Liver (tissue), 2 donors: ENCODE data around the gene SNX20.

Experiments used
- YY1 ChIP-seq: IDR thresholded peaks from 2 replicates; pipeline ENCODE4 v1.6.1; 2016; ENCODE audit warnings: antibody characterized with exemption, mild to moderate bottlenecking
- TF ChIP-seq, protein P1 (sequence below): fragments of 150-350 bp; IDR thresholded peaks from 2 replicates; pipeline ENCODE4 v1.5.1; 2017; ENCODE audit warnings: improper control_type of control experiment, low read depth, low read length; ENCODE audit not compliant: missing input control
- TF ChIP-seq, protein P2 (sequence below): IDR thresholded peaks from 2 replicates; pipeline ENCODE4 v1.6.1; 2016; ENCODE audit warnings: antibody characterized with exemption, mild to moderate bottlenecking
- TF ChIP-seq, protein P3 (sequence below): IDR thresholded peaks from 2 replicates; pipeline ENCODE4 v1.6.1; 2016; ENCODE audit warnings: antibody characterized with exemption
- donor health status: healthy.

DNA sequence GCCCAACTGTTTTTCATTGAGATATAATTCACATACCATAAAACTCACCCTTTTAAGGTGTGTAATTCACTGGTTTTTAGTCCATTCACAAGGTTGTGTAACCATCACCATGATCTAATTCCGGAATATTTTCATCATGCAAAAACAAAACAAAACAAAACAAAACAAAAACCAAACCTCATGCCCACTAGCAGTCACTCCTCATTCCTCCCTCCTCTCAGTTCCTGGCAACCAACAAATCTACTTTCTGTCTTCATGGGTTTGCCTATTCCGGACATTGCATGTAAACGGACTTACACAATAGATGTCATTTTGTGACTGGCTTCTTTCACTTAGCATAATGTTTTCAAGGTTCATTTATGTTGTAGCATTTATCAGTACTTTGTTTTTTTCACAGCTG, 7.8 kb upstream of the SNX20 start:
- TF ChIP-seq, protein P1, sequence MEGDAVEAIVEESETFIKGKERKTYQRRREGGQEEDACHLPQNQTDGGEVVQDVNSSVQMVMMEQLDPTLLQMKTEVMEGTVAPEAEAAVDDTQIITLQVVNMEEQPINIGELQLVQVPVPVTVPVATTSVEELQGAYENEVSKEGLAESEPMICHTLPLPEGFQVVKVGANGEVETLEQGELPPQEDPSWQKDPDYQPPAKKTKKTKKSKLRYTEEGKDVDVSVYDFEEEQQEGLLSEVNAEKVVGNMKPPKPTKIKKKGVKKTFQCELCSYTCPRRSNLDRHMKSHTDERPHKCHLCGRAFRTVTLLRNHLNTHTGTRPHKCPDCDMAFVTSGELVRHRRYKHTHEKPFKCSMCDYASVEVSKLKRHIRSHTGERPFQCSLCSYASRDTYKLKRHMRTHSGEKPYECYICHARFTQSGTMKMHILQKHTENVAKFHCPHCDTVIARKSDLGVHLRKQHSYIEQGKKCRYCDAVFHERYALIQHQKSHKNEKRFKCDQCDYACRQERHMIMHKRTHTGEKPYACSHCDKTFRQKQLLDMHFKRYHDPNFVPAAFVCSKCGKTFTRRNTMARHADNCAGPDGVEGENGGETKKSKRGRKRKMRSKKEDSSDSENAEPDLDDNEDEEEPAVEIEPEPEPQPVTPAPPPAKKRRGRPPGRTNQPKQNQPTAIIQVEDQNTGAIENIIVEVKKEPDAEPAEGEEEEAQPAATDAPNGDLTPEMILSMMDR = no peak
- TF ChIP-seq, protein P2, sequence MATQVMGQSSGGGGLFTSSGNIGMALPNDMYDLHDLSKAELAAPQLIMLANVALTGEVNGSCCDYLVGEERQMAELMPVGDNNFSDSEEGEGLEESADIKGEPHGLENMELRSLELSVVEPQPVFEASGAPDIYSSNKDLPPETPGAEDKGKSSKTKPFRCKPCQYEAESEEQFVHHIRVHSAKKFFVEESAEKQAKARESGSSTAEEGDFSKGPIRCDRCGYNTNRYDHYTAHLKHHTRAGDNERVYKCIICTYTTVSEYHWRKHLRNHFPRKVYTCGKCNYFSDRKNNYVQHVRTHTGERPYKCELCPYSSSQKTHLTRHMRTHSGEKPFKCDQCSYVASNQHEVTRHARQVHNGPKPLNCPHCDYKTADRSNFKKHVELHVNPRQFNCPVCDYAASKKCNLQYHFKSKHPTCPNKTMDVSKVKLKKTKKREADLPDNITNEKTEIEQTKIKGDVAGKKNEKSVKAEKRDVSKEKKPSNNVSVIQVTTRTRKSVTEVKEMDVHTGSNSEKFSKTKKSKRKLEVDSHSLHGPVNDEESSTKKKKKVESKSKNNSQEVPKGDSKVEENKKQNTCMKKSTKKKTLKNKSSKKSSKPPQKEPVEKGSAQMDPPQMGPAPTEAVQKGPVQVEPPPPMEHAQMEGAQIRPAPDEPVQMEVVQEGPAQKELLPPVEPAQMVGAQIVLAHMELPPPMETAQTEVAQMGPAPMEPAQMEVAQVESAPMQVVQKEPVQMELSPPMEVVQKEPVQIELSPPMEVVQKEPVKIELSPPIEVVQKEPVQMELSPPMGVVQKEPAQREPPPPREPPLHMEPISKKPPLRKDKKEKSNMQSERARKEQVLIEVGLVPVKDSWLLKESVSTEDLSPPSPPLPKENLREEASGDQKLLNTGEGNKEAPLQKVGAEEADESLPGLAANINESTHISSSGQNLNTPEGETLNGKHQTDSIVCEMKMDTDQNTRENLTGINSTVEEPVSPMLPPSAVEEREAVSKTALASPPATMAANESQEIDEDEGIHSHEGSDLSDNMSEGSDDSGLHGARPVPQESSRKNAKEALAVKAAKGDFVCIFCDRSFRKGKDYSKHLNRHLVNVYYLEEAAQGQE = no peak
- TF ChIP-seq, protein P3, sequence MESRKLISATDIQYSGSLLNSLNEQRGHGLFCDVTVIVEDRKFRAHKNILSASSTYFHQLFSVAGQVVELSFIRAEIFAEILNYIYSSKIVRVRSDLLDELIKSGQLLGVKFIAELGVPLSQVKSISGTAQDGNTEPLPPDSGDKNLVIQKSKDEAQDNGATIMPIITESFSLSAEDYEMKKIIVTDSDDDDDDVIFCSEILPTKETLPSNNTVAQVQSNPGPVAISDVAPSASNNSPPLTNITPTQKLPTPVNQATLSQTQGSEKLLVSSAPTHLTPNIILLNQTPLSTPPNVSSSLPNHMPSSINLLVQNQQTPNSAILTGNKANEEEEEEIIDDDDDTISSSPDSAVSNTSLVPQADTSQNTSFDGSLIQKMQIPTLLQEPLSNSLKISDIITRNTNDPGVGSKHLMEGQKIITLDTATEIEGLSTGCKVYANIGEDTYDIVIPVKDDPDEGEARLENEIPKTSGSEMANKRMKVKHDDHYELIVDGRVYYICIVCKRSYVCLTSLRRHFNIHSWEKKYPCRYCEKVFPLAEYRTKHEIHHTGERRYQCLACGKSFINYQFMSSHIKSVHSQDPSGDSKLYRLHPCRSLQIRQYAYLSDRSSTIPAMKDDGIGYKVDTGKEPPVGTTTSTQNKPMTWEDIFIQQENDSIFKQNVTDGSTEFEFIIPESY = no peak
- TF ChIP-seq YY1 = no peak
